ENCODE data around the gene CD24.
"Not testable (repeated sequence)": the region's sequence is repeated elsewhere in the genome, so short reads cannot be mapped to it uniquely, and the experiment has no call there.

CD24 gene

DNA sequence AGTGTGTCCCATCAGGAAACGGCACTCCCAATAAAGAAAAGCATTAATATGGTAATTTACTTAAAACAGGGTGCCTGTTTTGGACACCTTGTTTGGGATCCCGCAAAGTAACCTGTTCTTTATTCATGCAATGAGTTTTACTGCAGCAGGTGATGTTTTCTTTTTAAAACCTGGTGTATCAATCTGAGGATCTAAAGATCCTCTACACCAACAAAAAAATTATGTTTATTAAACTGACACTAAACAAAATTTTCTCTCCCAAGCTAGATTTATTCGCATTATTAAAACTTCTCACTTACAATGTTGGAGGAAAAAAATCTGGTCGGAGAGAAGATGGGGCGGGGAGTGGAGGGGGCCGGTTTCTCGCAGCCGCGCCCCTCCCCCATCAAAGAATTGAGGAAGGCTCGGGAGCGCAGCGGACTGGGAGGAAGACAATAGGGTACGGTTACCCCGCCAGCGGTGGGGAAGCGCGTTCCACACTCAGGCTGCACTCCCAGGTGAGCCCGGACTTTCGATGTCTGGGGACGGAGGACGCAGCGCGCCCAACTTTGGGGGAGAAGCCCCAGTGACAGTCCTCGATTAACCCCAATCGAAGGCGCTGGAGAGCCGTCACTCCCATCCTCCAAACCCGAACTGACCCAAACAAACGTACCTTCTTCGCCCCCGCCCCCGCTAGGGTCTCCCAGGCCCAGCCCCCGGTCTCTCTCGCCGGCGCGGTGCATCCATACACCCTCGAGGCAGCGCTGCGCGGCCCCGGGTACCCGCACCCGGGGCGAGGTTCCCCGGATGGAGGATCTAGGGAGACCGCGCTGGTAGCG, 1.3 kb downstream of the CD24 start (continued):
- TF ChIP-seq, protein P1, sequence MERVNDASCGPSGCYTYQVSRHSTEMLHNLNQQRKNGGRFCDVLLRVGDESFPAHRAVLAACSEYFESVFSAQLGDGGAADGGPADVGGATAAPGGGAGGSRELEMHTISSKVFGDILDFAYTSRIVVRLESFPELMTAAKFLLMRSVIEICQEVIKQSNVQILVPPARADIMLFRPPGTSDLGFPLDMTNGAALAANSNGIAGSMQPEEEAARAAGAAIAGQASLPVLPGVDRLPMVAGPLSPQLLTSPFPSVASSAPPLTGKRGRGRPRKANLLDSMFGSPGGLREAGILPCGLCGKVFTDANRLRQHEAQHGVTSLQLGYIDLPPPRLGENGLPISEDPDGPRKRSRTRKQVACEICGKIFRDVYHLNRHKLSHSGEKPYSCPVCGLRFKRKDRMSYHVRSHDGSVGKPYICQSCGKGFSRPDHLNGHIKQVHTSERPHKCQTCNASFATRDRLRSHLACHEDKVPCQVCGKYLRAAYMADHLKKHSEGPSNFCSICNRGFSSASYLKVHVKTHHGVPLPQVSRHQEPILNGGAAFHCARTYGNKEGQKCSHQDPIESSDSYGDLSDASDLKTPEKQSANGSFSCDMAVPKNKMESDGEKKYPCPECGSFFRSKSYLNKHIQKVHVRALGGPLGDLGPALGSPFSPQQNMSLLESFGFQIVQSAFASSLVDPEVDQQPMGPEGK (CRISPR knock-in tag; IDR thresholded peaks at IDR 0.05; ENCODE audit: borderline replicate concordance), result no peak
- TF ChIP-seq ZNF8 (CRISPR knock-in tag; IDR thresholded peaks at IDR 0.05), result no peak

DNA sequence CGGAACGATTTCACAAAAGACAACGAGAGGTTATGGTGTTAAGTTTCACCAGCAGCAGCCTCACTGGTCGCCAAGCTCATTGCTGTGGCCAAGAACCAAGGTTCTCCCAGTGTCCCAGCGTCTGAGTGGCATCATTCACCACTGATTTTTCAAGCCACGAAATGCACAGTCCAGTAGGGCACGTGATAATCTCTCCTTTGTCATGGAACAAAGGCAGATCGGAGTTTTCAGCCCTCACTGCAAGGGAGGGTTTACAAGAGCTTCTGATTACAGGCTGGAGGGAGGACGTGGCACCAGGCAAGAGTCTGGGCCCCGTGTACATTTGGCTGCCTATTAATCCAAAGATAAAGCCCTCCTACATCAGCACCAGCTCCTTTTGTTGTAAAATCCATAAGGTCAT, 2.0 kb downstream of the CD24 start:
- TF ChIP-seq, protein P2, sequence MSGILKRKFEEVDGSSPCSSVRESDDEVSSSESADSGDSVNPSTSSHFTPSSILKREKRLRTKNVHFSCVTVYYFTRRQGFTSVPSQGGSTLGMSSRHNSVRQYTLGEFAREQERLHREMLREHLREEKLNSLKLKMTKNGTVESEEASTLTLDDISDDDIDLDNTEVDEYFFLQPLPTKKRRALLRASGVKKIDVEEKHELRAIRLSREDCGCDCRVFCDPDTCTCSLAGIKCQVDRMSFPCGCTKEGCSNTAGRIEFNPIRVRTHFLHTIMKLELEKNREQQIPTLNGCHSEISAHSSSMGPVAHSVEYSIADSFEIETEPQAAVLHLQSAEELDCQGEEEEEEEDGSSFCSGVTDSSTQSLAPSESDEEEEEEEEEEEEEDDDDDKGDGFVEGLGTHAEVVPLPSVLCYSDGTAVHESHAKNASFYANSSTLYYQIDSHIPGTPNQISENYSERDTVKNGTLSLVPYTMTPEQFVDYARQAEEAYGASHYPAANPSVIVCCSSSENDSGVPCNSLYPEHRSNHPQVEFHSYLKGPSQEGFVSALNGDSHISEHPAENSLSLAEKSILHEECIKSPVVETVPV (CRISPR knock-in tag; IDR thresholded peaks at IDR 0.05), result no peak
- TF ChIP-seq, protein P3, sequence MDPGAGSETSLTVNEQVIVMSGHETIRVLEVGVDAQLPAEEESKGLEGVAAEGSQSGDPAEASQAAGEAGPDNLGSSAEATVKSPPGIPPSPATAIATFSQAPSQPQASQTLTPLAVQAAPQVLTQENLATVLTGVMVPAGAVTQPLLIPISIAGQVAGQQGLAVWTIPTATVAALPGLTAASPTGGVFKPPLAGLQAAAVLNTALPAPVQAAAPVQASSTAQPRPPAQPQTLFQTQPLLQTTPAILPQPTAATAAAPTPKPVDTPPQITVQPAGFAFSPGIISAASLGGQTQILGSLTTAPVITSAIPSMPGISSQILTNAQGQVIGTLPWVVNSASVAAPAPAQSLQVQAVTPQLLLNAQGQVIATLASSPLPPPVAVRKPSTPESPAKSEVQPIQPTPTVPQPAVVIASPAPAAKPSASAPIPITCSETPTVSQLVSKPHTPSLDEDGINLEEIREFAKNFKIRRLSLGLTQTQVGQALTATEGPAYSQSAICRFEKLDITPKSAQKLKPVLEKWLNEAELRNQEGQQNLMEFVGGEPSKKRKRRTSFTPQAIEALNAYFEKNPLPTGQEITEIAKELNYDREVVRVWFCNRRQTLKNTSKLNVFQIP (CRISPR knock-in tag; IDR thresholded peaks at IDR 0.05; ENCODE audit: borderline replicate concordance, low read depth), result no peak
- TF ChIP-seq ZNF565 (CRISPR knock-in tag; conservative IDR thresholded peaks at IDR 0.05; ENCODE audit: low read depth), result no peak
- TF ChIP-seq SNAI2 (CRISPR knock-in tag; IDR thresholded peaks at IDR 0.05), result no peak
- TF ChIP-seq TOX (CRISPR knock-in tag; IDR thresholded peaks at IDR 0.05; ENCODE audit: borderline replicate concordance), result no peak
- no peak for TF ChIP-seq GLIS3 (CRISPR knock-in tag; IDR thresholded peaks at IDR 0.05)
- no peak for TF ChIP-seq ZC3H10 (CRISPR knock-in tag; IDR thresholded peaks at IDR 0.05)
- no peak for TF ChIP-seq ESRRG (CRISPR knock-in tag; IDR thresholded peaks at IDR 0.05)
- TF ChIP-seq BACH2 (CRISPR knock-in tag; IDR thresholded peaks at IDR 0.05; ENCODE audit: borderline replicate concordance), result no peak
- TF ChIP-seq ZNF8 (CRISPR knock-in tag; IDR thresholded peaks at IDR 0.05), result no peak
- TF ChIP-seq, protein P4, sequence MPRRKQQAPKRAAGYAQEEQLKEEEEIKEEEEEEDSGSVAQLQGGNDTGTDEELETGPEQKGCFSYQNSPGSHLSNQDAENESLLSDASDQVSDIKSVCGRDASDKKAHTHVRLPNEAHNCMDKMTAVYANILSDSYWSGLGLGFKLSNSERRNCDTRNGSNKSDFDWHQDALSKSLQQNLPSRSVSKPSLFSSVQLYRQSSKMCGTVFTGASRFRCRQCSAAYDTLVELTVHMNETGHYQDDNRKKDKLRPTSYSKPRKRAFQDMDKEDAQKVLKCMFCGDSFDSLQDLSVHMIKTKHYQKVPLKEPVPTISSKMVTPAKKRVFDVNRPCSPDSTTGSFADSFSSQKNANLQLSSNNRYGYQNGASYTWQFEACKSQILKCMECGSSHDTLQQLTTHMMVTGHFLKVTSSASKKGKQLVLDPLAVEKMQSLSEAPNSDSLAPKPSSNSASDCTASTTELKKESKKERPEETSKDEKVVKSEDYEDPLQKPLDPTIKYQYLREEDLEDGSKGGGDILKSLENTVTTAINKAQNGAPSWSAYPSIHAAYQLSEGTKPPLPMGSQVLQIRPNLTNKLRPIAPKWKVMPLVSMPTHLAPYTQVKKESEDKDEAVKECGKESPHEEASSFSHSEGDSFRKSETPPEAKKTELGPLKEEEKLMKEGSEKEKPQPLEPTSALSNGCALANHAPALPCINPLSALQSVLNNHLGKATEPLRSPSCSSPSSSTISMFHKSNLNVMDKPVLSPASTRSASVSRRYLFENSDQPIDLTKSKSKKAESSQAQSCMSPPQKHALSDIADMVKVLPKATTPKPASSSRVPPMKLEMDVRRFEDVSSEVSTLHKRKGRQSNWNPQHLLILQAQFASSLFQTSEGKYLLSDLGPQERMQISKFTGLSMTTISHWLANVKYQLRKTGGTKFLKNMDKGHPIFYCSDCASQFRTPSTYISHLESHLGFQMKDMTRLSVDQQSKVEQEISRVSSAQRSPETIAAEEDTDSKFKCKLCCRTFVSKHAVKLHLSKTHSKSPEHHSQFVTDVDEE (CRISPR knock-in tag; IDR thresholded peaks at IDR 0.05), result no peak
- TF ChIP-seq ZFP3 (CRISPR knock-in tag; IDR thresholded peaks at IDR 0.05), result no peak
- TF ChIP-seq RARB (CRISPR knock-in tag; IDR thresholded peaks at IDR 0.05), result no peak
- no peak for ATAC-seq

DNA sequence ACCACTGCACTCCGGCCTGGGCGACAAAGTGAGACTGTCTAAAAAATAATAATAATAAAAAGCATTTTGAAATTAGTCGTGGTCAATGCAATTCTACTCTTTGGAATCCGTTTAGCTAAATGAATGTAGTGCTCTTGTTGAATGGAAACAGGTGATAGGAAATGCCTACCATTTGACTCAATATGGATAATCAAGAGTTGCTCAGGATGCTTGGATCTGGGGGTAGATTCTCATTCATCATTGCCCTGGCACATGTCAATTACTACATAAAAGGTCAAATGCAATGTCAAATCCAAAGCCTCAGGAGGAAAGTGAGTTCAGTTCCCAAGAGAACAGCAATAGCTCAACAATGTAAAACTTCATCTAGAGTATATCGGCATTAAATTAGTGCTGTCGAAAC, 3.8 kb downstream of the CD24 start:
- not testable (repeated sequence) for ATAC-seq

DNA sequence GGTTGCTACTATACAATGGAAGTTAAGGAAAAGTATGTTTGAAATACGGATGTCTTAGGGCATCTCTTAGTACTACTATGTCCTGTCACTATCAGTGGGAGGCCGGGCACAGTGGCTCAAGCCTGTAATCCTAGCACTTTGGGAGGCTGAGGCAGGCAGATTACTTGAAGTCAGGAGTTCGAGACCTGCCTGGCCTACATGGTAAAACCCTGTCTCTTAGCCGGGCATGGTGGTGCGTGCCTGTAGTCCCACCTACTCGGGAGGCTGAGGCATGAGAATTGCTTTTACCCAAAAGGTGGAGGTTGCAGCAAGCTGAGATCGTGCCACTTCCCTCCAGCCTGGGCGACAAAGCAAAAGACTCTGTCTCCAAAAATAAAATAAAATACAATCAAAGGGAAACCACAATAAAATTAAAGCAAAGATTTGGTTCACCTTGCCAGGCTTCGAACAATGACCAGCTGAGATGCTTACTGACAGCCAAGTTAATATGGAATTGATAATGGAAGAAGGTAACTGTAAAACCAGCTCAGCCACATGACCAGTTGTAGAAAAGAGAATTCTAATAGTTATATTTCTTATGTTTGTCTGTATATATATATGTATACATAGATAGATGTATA, 6.5 kb downstream of the CD24 start:
- no peak for ATAC-seq
- TF ChIP-seq ZC3H10 (CRISPR knock-in tag; IDR thresholded peaks at IDR 0.05) (no peak), ISL1 (CRISPR knock-in tag; IDR thresholded peaks at IDR 0.05) (no peak), ESRRG (CRISPR knock-in tag; IDR thresholded peaks at IDR 0.05) (no peak), ZFP3 (CRISPR knock-in tag; IDR thresholded peaks at IDR 0.05) (no peak), TOX (CRISPR knock-in tag; IDR thresholded peaks at IDR 0.05; ENCODE audit: borderline replicate concordance) (no peak), PPARA (CRISPR knock-in tag; IDR thresholded peaks at IDR 0.05; ENCODE audit: borderline replicate concordance) (no peak), ZNF565 (CRISPR knock-in tag; conservative IDR thresholded peaks at IDR 0.05; ENCODE audit: low read depth) (no peak), ZFP30 (CRISPR knock-in tag; IDR thresholded peaks at IDR 0.05) (no peak), GLIS3 (CRISPR knock-in tag; IDR thresholded peaks at IDR 0.05) (no peak), BACH2 (CRISPR knock-in tag; IDR thresholded peaks at IDR 0.05; ENCODE audit: borderline replicate concordance) (no peak), RARB (CRISPR knock-in tag; IDR thresholded peaks at IDR 0.05) (no peak)
- TF ChIP-seq, protein P2 (CRISPR knock-in tag; IDR thresholded peaks at IDR 0.05), result no peak
- TF ChIP-seq, protein P4 (CRISPR knock-in tag; IDR thresholded peaks at IDR 0.05), result no peak
- TF ChIP-seq, protein P1 (CRISPR knock-in tag; IDR thresholded peaks at IDR 0.05; ENCODE audit: borderline replicate concordance), result no peak

All from SK-N-SH treated with all-trans-retinoic acid at 6 μM for 48 hours (cell line).